Left ventricle myocardium superior (tissue), 1 donor: ENCODE measurements around the gene GLT1D1. TPM values are rescaled to one million over a fixed set of nuclear protein-coding genes. Genes with fewer than 3 reads are reported as not detected.
"Not testable (repeated sequence)": the region's sequence is repeated elsewhere in the genome, so short reads cannot be mapped to it uniquely, and the experiment has no call there.

Experiments
- ATAC-seq: fragments of 200-7000 bp; cut with Tn5 transposase; one replicate; pipeline ENCODE4 v1.9.1; 2020; ENCODE audit warnings: mild to moderate bottlenecking, moderate library complexity
- DNase-seq: peaks from one replicate; pipeline ENCODE4 v3.0.0-alpha.2; 2020
- intact Hi-C: fragments of 100-400 bp; cut with micrococcal nuclease; formaldehyde crosslinking; loops from one replicate; pipeline ENCODE4 v1.11.0; 2022
- total RNA-seq: library from RNA; stranded (reverse); fragmentation: NEBNext Ultra II Directional; extraction: Animal tissue kit (Norgen Biotek cat#: 25700); gene quantifications from one replicate; pipeline ENCODE4 v1.2.1, GENCODE V29; 2021
- donor health status: DM: no; HTN: yes; CAD: no; lungs with severe emphysema.

Gene GLT1D1
- total RNA-seq, 1 donor from 2014 or later, result 0.45 TPM

- DNase-seq, result no peak
- intact Hi-C loops, result no loop called here
- ATAC-seq, result no peak
Observed at GRCh38 chr12:128819293-128820144, 33.8 kb upstream of the GLT1D1 start.

GRCh38 chr12:128820253-128820652, 33.0 kb upstream of the GLT1D1 start:
- ATAC-seq, result no peak

GRCh38 chr12:128820723-128821432, 32.4 kb upstream of the GLT1D1 start:
- peak; percentile 35 for ATAC-seq
- DNase-seq, result peak; percentile 54
- intact Hi-C loops, result no loop called here

More at GRCh38 chr12:128820253-128820652, 33.0 kb upstream of the GLT1D1 start:
- intact Hi-C loops, result no loop called here
- no peak for DNase-seq

- DNase-seq (no peak), ATAC-seq (peak; percentile 9)
- intact Hi-C loops, result no loop called here
Observed at GRCh38 chr12:128823216-128823915, 29.9 kb upstream of the GLT1D1 start.

GRCh38 chr12:128823916-128824839, 29.1 kb upstream of the GLT1D1 start, which contains the start of gene SLC15A4:
SLC15A4 (minus strand) TSS chr12:128823958; CDS start chr12:128823943, 15 bp downstream.
- peak; percentile 97 for ATAC-seq
- intact Hi-C loops, result no loop called here
- DNase-seq, result peak; percentile 99

- intact Hi-C loops, result no loop called here
- no peak for ATAC-seq
- no peak for DNase-seq
Observed at GRCh38 chr12:128825835-128826234, 27.4 kb upstream of the GLT1D1 start.

- ATAC-seq (no peak), DNase-seq (no peak)
- intact Hi-C loops, result no loop called here
Observed at GRCh38 chr12:128827724-128828123, 25.6 kb upstream of the GLT1D1 start.

GRCh38 chr12:128829861-128830504, 23.3 kb upstream of the GLT1D1 start:
- intact Hi-C loops, result no loop called here
- ATAC-seq (peak; percentile 45), DNase-seq (no peak)

- intact Hi-C loops, result no loop called here
- DNase-seq (no peak), ATAC-seq (no peak)
Observed at GRCh38 chr12:128830505-128830893, 22.8 kb upstream of the GLT1D1 start.

- no peak for ATAC-seq
- intact Hi-C loops, result no loop called here
- DNase-seq, result no peak
Observed at GRCh38 chr12:128833418-128833817, 19.9 kb upstream of the GLT1D1 start.

- ATAC-seq, DNase-seq, intact Hi-C loops: not testable (repeated sequence)
Observed at GRCh38 chr12:128839885-128840284, 13.4 kb upstream of the GLT1D1 start.

GRCh38 chr12:128840862-128841468, 12.3 kb upstream of the GLT1D1 start:
- intact Hi-C loops, result no loop called here
- ATAC-seq, result peak; percentile 33
- no peak for DNase-seq

GRCh38 chr12:128842579-128842978, 10.7 kb upstream of the GLT1D1 start:
- DNase-seq (no peak), ATAC-seq (no peak)
- intact Hi-C loops, result no loop called here

- no peak for ATAC-seq
- DNase-seq, result no peak
- intact Hi-C loops, result no loop called here
Observed at GRCh38 chr12:128843538-128843937, 9.7 kb upstream of the GLT1D1 start.

GRCh38 chr12:128844031-128844635, 9.1 kb upstream of the GLT1D1 start:
- no peak for ATAC-seq
- intact Hi-C loops, result no loop called here
- no peak for DNase-seq

GRCh38 chr12:128846671-128847070, 6.6 kb upstream of the GLT1D1 start:
- ATAC-seq, DNase-seq, intact Hi-C loops: not testable (repeated sequence)

GRCh38 chr12:128848371-128848770, 4.9 kb upstream of the GLT1D1 start:
- intact Hi-C loops, result no loop called here
- no peak for ATAC-seq
- DNase-seq, result no peak
